Measurements from ENCODE around the gene MSRB3.

- TF ChIP-seq POLR2AphosphoS5 (IDR thresholded peaks at IDR 0.05; ENCODE audit: low read depth, low read length) (no peak), REST (IDR thresholded peaks at IDR 0.05; ENCODE audit: insufficient read depth in 1 of 2, low read depth in 2 of 2, low read length in 2 of 2) (no peak), FOXP2 (optimal IDR thresholded peaks at IDR 0.05; ENCODE audit: borderline replicate concordance, extremely low read depth, extremely low read length, insufficient read depth) (no peak), TAF1 (IDR thresholded peaks at IDR 0.05; ENCODE audit: borderline replicate concordance, insufficient read depth, low read length) (no peak)
Observed at GRCh38 chr12:65325183-65325582, 46.7 kb downstream of the MSRB3 start.
